NAMALWA (cell line): ENCODE results near the gene FAM174A.
"Not testable (repeated sequence)": the region's sequence is repeated elsewhere in the genome, so short reads cannot be mapped to it uniquely, and the experiment has no call there.

Source experiments
- DNase-seq: peaks from one replicate; pipeline ENCODE4 v3.0.0-alpha.2; 2015; ENCODE audit warnings: low spot score

Gene FAM174A

GRCh38 chr5:100576217-100576751, 41.1 kb downstream of the FAM174A start:
- DNase-seq: no peak

- DNase-seq: no peak
Measured at GRCh38 chr5:100577506-100577905, 42.3 kb downstream of the FAM174A start.

- DNase-seq: peak; percentile 43
Measured at GRCh38 chr5:100584069-100584468, 48.9 kb downstream of the FAM174A start.

- DNase-seq: no peak
Measured at GRCh38 chr5:100584889-100585288, 49.7 kb downstream of the FAM174A start.

- DNase-seq: no peak
Measured at GRCh38 chr5:100590867-100591266, 55.7 kb downstream of the FAM174A start.

- no peak for DNase-seq
Measured at GRCh38 chr5:100595152-100595811, 60.1 kb downstream of the FAM174A start.

GRCh38 chr5:100595812-100596173, 60.6 kb downstream of the FAM174A start:
- DNase-seq: no peak

GRCh38 chr5:100598446-100598845, 63.3 kb downstream of the FAM174A start:
- DNase-seq: no peak

GRCh38 chr5:100600298-100600994, 65.3 kb downstream of the FAM174A start:
- no peak for DNase-seq

GRCh38 chr5:100603141-100603540, 68.0 kb downstream of the FAM174A start:
- DNase-seq: no peak

GRCh38 chr5:100604021-100604420, 68.8 kb downstream of the FAM174A start:
- DNase-seq: not testable (repeated sequence)

- no peak for DNase-seq
Measured at GRCh38 chr5:100609594-100609993, 74.4 kb downstream of the FAM174A start.

- DNase-seq: no peak
Measured at GRCh38 chr5:100614308-100614707, 79.1 kb downstream of the FAM174A start.

- no peak for DNase-seq
Measured at GRCh38 chr5:100615362-100615761, 80.2 kb downstream of the FAM174A start.

GRCh38 chr5:100616291-100616690, 81.1 kb downstream of the FAM174A start:
- DNase-seq: no peak

GRCh38 chr5:100616981-100617380, 81.8 kb downstream of the FAM174A start:
- no peak for DNase-seq

GRCh38 chr5:100623719-100624118, 88.5 kb downstream of the FAM174A start:
- peak; percentile 57 for DNase-seq

GRCh38 chr5:100634937-100635534, 99.9 kb downstream of the FAM174A start:
- DNase-seq: no peak
